Liver (tissue), 3 donors: ENCODE data around the gene THSD4.

Experiments used
- EGR1 ChIP-seq, 2 donors: IDR thresholded peaks; 2 replicates each; pipeline ENCODE4 v1.6.1; 2016 to 2018; ENCODE audit warnings: antibody characterized with exemption in 2 of 2, low read depth in 2 of 2
- JUND ChIP-seq, 2 donors: IDR thresholded peaks; 2 replicates each; pipeline ENCODE4 v1.6.1; 2016; ENCODE audit warnings: antibody characterized with exemption in 2 of 2
- TAF1 ChIP-seq: conservative IDR thresholded peaks from 2 replicates; pipeline ENCODE4 v1.6.1; 2016; ENCODE audit warnings: antibody characterized with exemption, mild to moderate bottlenecking
- TF ChIP-seq, protein P1 (sequence below): fragments of 150-350 bp; IDR thresholded peaks from 2 replicates; pipeline ENCODE4 v1.5.1; 2017; ENCODE audit warnings: improper control_type of control experiment, low read depth, low read length; ENCODE audit not compliant: missing input control
- TF ChIP-seq, protein P2 (sequence below): IDR thresholded peaks from 2 replicates; pipeline ENCODE4 v1.6.1; 2016; ENCODE audit warnings: antibody characterized with exemption, mild to moderate bottlenecking
- TF ChIP-seq, protein P3 (sequence below): IDR thresholded peaks from 2 replicates; pipeline ENCODE4 v1.6.1; 2016; ENCODE audit warnings: antibody characterized with exemption
- donor health status: healthy.
- donor health status: healthy.

DNA sequence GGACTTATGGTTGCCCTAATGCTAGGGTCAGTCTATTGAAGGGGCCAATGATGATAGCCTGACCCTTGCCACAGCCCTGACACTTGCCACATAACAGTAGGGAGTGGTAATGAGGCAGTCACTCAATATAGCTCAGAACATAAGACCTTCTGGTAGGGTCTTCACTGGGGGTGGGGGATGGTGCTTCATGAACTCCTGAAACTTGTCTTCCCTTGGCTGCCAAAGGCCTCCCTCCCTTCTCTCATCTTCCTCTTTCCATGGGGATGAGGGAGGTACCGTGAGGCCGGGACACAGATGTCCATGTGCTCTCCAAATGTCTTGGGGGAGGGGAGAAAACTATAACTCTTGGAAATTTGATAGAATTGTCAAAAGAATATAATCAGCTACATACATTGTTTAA is 21.1 kb upstream of the THSD4 start:
- TF ChIP-seq, protein P1, sequence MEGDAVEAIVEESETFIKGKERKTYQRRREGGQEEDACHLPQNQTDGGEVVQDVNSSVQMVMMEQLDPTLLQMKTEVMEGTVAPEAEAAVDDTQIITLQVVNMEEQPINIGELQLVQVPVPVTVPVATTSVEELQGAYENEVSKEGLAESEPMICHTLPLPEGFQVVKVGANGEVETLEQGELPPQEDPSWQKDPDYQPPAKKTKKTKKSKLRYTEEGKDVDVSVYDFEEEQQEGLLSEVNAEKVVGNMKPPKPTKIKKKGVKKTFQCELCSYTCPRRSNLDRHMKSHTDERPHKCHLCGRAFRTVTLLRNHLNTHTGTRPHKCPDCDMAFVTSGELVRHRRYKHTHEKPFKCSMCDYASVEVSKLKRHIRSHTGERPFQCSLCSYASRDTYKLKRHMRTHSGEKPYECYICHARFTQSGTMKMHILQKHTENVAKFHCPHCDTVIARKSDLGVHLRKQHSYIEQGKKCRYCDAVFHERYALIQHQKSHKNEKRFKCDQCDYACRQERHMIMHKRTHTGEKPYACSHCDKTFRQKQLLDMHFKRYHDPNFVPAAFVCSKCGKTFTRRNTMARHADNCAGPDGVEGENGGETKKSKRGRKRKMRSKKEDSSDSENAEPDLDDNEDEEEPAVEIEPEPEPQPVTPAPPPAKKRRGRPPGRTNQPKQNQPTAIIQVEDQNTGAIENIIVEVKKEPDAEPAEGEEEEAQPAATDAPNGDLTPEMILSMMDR: no peak
- TF ChIP-seq TAF1 (no peak), EGR1 (IDR thresholded peaks at IDR 0.05; ENCODE audit: low read depth in 2 of 2) (no peak), JUND (IDR thresholded peaks at IDR 0.05) (no peak)
- TF ChIP-seq, protein P2, sequence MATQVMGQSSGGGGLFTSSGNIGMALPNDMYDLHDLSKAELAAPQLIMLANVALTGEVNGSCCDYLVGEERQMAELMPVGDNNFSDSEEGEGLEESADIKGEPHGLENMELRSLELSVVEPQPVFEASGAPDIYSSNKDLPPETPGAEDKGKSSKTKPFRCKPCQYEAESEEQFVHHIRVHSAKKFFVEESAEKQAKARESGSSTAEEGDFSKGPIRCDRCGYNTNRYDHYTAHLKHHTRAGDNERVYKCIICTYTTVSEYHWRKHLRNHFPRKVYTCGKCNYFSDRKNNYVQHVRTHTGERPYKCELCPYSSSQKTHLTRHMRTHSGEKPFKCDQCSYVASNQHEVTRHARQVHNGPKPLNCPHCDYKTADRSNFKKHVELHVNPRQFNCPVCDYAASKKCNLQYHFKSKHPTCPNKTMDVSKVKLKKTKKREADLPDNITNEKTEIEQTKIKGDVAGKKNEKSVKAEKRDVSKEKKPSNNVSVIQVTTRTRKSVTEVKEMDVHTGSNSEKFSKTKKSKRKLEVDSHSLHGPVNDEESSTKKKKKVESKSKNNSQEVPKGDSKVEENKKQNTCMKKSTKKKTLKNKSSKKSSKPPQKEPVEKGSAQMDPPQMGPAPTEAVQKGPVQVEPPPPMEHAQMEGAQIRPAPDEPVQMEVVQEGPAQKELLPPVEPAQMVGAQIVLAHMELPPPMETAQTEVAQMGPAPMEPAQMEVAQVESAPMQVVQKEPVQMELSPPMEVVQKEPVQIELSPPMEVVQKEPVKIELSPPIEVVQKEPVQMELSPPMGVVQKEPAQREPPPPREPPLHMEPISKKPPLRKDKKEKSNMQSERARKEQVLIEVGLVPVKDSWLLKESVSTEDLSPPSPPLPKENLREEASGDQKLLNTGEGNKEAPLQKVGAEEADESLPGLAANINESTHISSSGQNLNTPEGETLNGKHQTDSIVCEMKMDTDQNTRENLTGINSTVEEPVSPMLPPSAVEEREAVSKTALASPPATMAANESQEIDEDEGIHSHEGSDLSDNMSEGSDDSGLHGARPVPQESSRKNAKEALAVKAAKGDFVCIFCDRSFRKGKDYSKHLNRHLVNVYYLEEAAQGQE: no peak
- TF ChIP-seq, protein P3, sequence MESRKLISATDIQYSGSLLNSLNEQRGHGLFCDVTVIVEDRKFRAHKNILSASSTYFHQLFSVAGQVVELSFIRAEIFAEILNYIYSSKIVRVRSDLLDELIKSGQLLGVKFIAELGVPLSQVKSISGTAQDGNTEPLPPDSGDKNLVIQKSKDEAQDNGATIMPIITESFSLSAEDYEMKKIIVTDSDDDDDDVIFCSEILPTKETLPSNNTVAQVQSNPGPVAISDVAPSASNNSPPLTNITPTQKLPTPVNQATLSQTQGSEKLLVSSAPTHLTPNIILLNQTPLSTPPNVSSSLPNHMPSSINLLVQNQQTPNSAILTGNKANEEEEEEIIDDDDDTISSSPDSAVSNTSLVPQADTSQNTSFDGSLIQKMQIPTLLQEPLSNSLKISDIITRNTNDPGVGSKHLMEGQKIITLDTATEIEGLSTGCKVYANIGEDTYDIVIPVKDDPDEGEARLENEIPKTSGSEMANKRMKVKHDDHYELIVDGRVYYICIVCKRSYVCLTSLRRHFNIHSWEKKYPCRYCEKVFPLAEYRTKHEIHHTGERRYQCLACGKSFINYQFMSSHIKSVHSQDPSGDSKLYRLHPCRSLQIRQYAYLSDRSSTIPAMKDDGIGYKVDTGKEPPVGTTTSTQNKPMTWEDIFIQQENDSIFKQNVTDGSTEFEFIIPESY: no peak
